OCI-M1 (cell line): ENCODE data around the gene SYTL5.

ENCODE experiments used
- DNase-seq: peaks from one replicate; lab custom pipeline; 2025; lab: John Stamatoyannopoulos, UW

The SYTL5 gene

GRCh38 chrX:38089173-38089982 is 83.0 kb downstream of the SYTL5 start:
- DNase-seq, result no peak

- DNase-seq, result peak; percentile 26
Observed at GRCh38 chrX:38095971-38096529, 89.7 kb downstream of the SYTL5 start.

- DNase-seq, result no peak
Observed at GRCh38 chrX:38099688-38100087, 93.3 kb downstream of the SYTL5 start.

GRCh38 chrX:38102240-38102639 is 95.9 kb downstream of the SYTL5 start:
- DNase-seq, result peak; percentile 18

- DNase-seq, result no peak
Observed at GRCh38 chrX:38102875-38103274, 96.5 kb downstream of the SYTL5 start.

- DNase-seq, result peak; percentile 6
Observed at GRCh38 chrX:38103857-38104812, 97.8 kb downstream of the SYTL5 start.

GRCh38 chrX:38105216-38105725 is 98.9 kb downstream of the SYTL5 start:
- DNase-seq, result peak; percentile 33

GRCh38 chrX:38106991-38107655 is 100.8 kb downstream of the SYTL5 start:
- no peak for DNase-seq

- DNase-seq, result no peak
Observed at GRCh38 chrX:38108364-38108763, 102.0 kb downstream of the SYTL5 start.

- DNase-seq, result no peak
Observed at GRCh38 chrX:38109042-38109898, 102.9 kb downstream of the SYTL5 start.

- no peak for DNase-seq
Observed at GRCh38 chrX:38110231-38110630, 103.9 kb downstream of the SYTL5 start.

GRCh38 chrX:38111196-38111595 is 104.8 kb downstream of the SYTL5 start:
- no peak for DNase-seq

GRCh38 chrX:38112566-38112965 is 106.2 kb downstream of the SYTL5 start:
- DNase-seq, result peak; percentile 52

GRCh38 chrX:38116706-38117105 is 110.4 kb downstream of the SYTL5 start:
- DNase-seq, result no peak

- no peak for DNase-seq
Observed at GRCh38 chrX:38117485-38117884, 111.1 kb downstream of the SYTL5 start.

GRCh38 chrX:38124000-38124399 is 117.6 kb downstream of the SYTL5 start:
- peak; percentile 16 for DNase-seq

GRCh38 chrX:38126179-38126578 is 119.8 kb downstream of the SYTL5 start:
- no peak for DNase-seq

- no peak for DNase-seq
Observed at GRCh38 chrX:38127961-38128360, 121.6 kb downstream of the SYTL5 start.

- no peak for DNase-seq
Observed at GRCh38 chrX:38129366-38129765, 123.0 kb downstream of the SYTL5 start.

GRCh38 chrX:38138157-38138891 is 132.0 kb downstream of the SYTL5 start:
- DNase-seq, result no peak
